GM10266 (cell line): ENCODE measurements around the gene SNX33.
"Not testable (repeated sequence)": the region's sequence is repeated elsewhere in the genome, so short reads cannot be mapped to it uniquely, and the experiment has no call there.

Source experiments
- DNase-seq: peaks from one replicate; pipeline ENCODE4 v3.0.0; 2012; ENCODE audit errors: extremely low spot score
- CTCF ChIP-seq: IDR thresholded peaks from 2 replicates; pipeline ENCODE4 v1.5.1; 2012; ENCODE audit warnings: mild to moderate bottlenecking, low read depth; ENCODE audit not compliant: control insufficient read depth, insufficient read depth; ENCODE audit errors: missing control alignments

Gene SNX33

GRCh38 chr15:75687486-75688277 is 40.0 kb downstream of the SNX33 start:
- no peak for TF ChIP-seq CTCF

GRCh38 chr15:75688278-75688557 is 40.5 kb downstream of the SNX33 start:
- DNase-seq = no peak
- TF ChIP-seq CTCF = no peak

More at GRCh38 chr15:75687486-75688277, 40.0 kb downstream of the SNX33 start:
- DNase-seq = no peak

GRCh38 chr15:75688831-75689230 is 41.1 kb downstream of the SNX33 start:
- DNase-seq = no peak
- no peak for TF ChIP-seq CTCF

- not testable (repeated sequence) for DNase-seq
These were observed 41.7 kb downstream of the SNX33 start for GRCh38 chr15:75689429-75689828.

- not testable (repeated sequence) for DNase-seq
These were observed 44.6 kb downstream of the SNX33 start for GRCh38 chr15:75692311-75692710.

GRCh38 chr15:75693028-75693427 is 45.3 kb downstream of the SNX33 start:
- DNase-seq = not testable (repeated sequence)

- no peak for DNase-seq
- TF ChIP-seq CTCF = no peak
These were observed 46.0 kb downstream of the SNX33 start for GRCh38 chr15:75693501-75694240.

- DNase-seq = no peak
- peak; percentile 34 for TF ChIP-seq CTCF
These were observed 46.8 kb downstream of the SNX33 start for GRCh38 chr15:75694241-75695182.
